Right lobe of liver (tissue), 6 donors: ENCODE results near the gene CACNA1E. TPM values are rescaled to one million over a fixed set of nuclear protein-coding genes. Genes with fewer than 3 reads are reported as not detected.

ENCODE experiments used
- ATAC-seq, 4 donors: fragments of 200-7000 bp; cut with Tn5 transposase; one replicate each; pipeline ENCODE4 v1.9.1; 2020; ENCODE audit warnings: mild to moderate bottlenecking in 4 of 4, moderate library complexity in 4 of 4
- DNase-seq, 3 donors: peaks; one replicate each; pipeline ENCODE4 v3.0.0-alpha.2; 2020
- H3K27ac ChIP-seq, 3 donors: fragments of 200-600 bp; one replicate each; pipeline ENCODE4 v1.8.0; 2022
- H3K27me3 ChIP-seq, 2 donors: fragments of 200-600 bp; one replicate each; pipeline ENCODE4 v1.8.0; 2022
- H3K36me3 ChIP-seq, 4 donors: fragments of 200-600 bp; sonication (generic) in 1 of 4; one replicate each; pipeline versions ENCODE4 v1.5.1 to v1.8.0; 2017 to 2022; ENCODE audit warnings: control low read depth in 1 of 4
- H3K4me1 ChIP-seq, 4 donors: fragments of 200-600 bp; sonication (generic) in 1 of 4; one replicate each; pipeline versions ENCODE4 v1.5.1 to v1.8.0; 2017 to 2022; ENCODE audit warnings: control low read depth in 1 of 4
- H3K4me3 ChIP-seq, 3 donors: fragments of 200-600 bp; one replicate each; pipeline ENCODE4 v1.8.0; 2022
- H3K9me3 ChIP-seq, 4 donors: fragments of 200-600 bp; sonication (generic) in 1 of 4; one replicate each; pipeline versions ENCODE4 v1.5.1 to v1.8.0; 2017 to 2022; ENCODE audit warnings: control low read depth in 1 of 4
- POLR2A ChIP-seq: fragments of 450-650 bp; IDR thresholded peaks from one replicate; pipeline ENCODE4 v1.6.1; 2017; ENCODE audit warnings: antibody characterized with exemption, mild to moderate bottlenecking
- WGBS: methylation state at CpG from one replicate; pipeline ENCODE4 v1.1.6; 2018; ENCODE audit warnings: low coverage, low lambda C conversion rate; ENCODE audit not compliant: insufficient coverage; ENCODE audit errors: missing lambda C conversion rate; 5-methylcytosine and 5-hydroxymethylcytosine counted together
- intact Hi-C, 2 donors: fragments of 100-400 bp; cut with DNase I; formaldehyde crosslinking; loops; one replicate each; pipeline versions ENCODE4 v1.11.2 to v1.14.1; 2022
- total RNA-seq, 6 experiments: library from RNA; depleted of rRNA in 2 of 6; stranded (reverse); fragments of >200 nt in 2 of 6; fragmentation: NEBNext Ultra II Directional in 3 of 6; extraction: Animal tissue kit (Norgen Biotek cat#: 25700) in 3 of 6; gene quantifications; one replicate each; pipeline versions ENCODE4 v1.1.0 to v1.2.4, GENCODE V29; 2016 to 2023
- TF ChIP-seq, protein P1 (sequence below), 4 donors: fragments of 200-600 bp in 3 of 4; fragments of 450-650 bp in 1 of 4; IDR thresholded peaks; one replicate each; pipeline versions ENCODE4 v1.5.1 to v1.8.0; 2016 to 2022; ENCODE audit warnings: antibody characterized with exemption in 4 of 4, mild to moderate bottlenecking in 2 of 4
- donor health status: DM: no; HTN: yes; CAD: no.
- donor health status: DM: no; HTN: no; CAD: no.
- donor health status: DM: no; HTN: no; CAD: no.
- donor health status: DM: no; HTN: yes; CAD: no.
- donor health status: DM: no; HTN: yes; CAD: no.

CACNA1E gene
- total RNA-seq, 6 experiments from 2014 or later = 0.05 to 0.09 (median 0.06) TPM; not detected in 2

DNA sequence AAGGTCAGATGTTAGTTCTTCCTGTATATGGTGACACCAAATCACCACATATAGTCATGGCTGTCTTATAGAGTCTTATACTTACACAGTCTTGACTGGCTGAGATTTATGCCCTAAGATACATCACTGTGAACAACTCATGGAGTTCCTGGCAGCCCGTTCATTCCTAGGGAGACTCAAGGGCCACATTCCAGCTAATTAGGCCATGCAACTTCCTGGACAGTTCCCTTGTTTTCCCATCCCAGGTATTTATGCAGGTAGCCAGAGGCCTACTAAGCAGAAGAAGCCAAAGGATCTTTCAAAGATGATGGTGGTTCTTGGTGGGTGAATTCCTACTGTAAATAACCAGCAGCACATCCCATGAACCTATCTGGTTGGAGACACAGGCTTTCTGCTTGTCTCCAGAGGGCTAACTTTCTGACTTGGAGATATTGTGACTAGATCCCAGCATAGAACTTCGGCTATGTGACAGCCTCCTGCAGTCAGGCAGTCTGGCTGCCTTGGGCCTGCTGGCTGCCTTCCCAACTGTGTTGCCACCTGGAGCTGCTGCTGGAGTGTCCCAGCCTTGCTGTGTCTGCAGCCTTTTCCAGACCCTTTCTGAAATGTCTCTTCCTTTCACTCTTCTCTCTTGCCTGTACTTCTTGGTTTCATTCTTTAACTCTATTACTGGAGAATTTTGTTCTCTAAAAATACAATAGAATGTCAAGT lies 283.8 kb downstream of the CACNA1E start:
- WGBS = 33% methylated on average over 1 of the region's 2 CpGs

DNA sequence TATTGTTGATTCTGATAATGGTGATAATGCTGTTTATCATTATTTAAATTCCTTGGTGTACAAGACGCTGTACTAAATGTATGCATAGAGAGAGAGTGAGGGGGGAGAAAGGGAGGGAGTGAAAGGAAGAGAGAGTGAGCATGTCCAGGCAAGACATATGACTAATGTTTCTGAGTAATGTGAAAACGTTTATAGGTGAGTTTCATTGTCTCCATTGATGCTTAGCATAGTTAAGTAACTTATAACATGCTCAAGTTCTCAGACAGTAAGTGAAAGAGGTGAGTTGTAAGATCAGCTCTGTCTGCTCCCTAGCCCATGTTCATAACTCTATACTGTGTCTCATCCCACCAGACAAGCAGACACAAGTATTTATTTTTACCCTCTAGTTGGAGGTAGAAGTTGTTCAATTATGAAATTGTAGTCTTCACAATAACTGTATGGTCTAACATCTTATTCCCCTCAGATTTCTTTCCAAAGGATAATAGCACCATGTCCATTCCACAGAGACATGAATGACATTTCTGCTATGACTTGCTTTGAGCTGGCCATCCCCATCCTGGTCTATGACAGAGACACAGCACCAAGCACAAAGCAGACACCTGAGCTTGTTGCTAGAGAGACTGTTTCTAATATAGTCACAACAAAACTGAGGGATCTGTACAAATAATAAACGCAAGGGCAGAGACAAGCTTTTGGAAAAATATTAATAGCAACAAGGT lies 285.1 kb downstream of the CACNA1E start:
- intact Hi-C loops = no loop called here
- Histone ChIP-seq H3K4me1 (no peaks in the 10 kb centered on the region), H3K36me3 (no peaks in the 10 kb centered on the region), H3K27ac (no peak overlapping the region), H3K27me3 (no peaks in the 10 kb centered on the region), H3K9me3 (no peaks in the 10 kb centered on the region), H3K4me3 (no peak overlapping the region)
- DNase-seq (no peak), ATAC-seq (no peak)
- 47% methylated on average over 3 of the region's 3 CpGs for WGBS
- TF ChIP-seq POLR2A = no peak
- TF ChIP-seq, protein P1, sequence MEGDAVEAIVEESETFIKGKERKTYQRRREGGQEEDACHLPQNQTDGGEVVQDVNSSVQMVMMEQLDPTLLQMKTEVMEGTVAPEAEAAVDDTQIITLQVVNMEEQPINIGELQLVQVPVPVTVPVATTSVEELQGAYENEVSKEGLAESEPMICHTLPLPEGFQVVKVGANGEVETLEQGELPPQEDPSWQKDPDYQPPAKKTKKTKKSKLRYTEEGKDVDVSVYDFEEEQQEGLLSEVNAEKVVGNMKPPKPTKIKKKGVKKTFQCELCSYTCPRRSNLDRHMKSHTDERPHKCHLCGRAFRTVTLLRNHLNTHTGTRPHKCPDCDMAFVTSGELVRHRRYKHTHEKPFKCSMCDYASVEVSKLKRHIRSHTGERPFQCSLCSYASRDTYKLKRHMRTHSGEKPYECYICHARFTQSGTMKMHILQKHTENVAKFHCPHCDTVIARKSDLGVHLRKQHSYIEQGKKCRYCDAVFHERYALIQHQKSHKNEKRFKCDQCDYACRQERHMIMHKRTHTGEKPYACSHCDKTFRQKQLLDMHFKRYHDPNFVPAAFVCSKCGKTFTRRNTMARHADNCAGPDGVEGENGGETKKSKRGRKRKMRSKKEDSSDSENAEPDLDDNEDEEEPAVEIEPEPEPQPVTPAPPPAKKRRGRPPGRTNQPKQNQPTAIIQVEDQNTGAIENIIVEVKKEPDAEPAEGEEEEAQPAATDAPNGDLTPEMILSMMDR (IDR thresholded peaks at IDR 0.05) = no peak

More for the DNA sequence above, 283.8 kb downstream of the CACNA1E start:
- H3K36me3 ChIP-seq = no peaks in the 10 kb centered on the region
- no peaks in the 10 kb centered on the region for H3K27me3 ChIP-seq
- no peak for TF ChIP-seq POLR2A
- TF ChIP-seq, protein P1 (IDR thresholded peaks at IDR 0.05) = no peak
- no peak overlapping the region for H3K4me3 ChIP-seq
- intact Hi-C loops = no loop called here
- no peaks in the 10 kb centered on the region for H3K4me1 ChIP-seq
- DNase-seq (no peak), ATAC-seq (no peak)
- H3K9me3 ChIP-seq = no peaks in the 10 kb centered on the region
- no peak overlapping the region for H3K27ac ChIP-seq

DNA sequence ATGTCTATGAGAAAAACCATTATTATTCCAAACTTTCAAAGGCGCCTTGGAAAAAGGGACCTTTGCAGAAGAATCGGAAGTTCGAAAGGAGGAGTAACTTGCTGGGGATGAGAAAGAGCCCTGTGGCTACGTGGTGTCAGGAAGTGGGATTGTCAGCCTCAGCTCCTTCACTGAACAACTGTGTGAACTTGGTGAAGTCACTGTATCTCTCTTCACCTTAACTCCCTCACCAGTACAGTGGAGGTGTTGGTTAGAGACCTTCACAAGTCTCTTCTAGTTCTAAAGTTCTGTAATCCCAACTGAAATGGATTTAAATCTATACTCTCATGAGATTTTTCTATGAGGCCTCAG lies 285.6 kb downstream of the CACNA1E start:
- Histone ChIP-seq H3K9me3 (no peaks in the 10 kb centered on the region), H3K27ac (no peak overlapping the region), H3K4me1 (no peaks in the 10 kb centered on the region), H3K4me3 (no peak overlapping the region), H3K36me3 (no peaks in the 10 kb centered on the region), H3K27me3 (no peaks in the 10 kb centered on the region)
- DNase-seq (no peak), ATAC-seq (no peak)
- no peak for TF ChIP-seq POLR2A
- TF ChIP-seq, protein P1 (IDR thresholded peaks at IDR 0.05) = no peak
- intact Hi-C loops = no loop called here
- WGBS = 57% methylated on average over 4 of the region's 4 CpGs

DNA sequence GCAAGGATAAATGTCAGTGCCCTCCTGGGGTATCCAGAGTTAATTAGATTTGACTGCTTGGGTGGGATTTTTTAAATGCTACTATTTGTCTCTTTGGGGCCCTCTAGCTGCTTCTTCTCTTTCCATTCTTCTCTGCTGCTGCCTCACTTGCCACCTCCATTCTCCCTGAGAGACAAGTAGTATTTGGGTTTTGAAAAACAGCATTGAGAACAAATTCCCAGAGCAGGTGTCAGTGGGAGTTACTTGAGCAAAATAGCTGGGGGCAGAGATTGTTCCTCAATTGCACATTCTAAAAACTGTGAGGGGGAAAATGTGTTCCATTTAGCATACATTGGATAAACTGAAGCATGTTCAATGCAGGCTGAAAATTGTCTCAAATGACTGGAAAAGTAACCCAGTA lies 286.5 kb downstream of the CACNA1E start:
- Histone ChIP-seq H3K4me3 (no peak overlapping the region), H3K36me3 (no peaks in the 10 kb centered on the region), H3K9me3 (no peaks in the 10 kb centered on the region), H3K27ac (no peak overlapping the region), H3K27me3 (no peaks in the 10 kb centered on the region), H3K4me1 (no peaks in the 10 kb centered on the region)
- ATAC-seq = no peak
- DNase-seq = no peak
- no peak for TF ChIP-seq POLR2A
- TF ChIP-seq, protein P1 (IDR thresholded peaks at IDR 0.05) = no peak
- intact Hi-C loops = no loop called here
